K562 (cell line): ENCODE data around the gene USP5. TPM values are rescaled to one million over a fixed set of nuclear protein-coding genes. Genes with fewer than 3 reads are reported as not detected.

ENCODE experiments used
- CSDE1 ChIP-seq, 2 experiments: fragments of 450-650 bp; IDR thresholded peaks; 2 replicates each; pipeline ENCODE4 v1.6.1; 2016; ENCODE audit warnings: mild to moderate bottlenecking in 1 of 2
- DDX20 ChIP-seq: fragments of 450-650 bp; IDR thresholded peaks from 2 replicates; pipeline ENCODE4 v1.6.1; 2016; ENCODE audit warnings: missing genetic modification characterization, low read depth, mild to moderate bottlenecking, missing compliant biosample characterization, moderate library complexity
- GTF2E2 ChIP-seq: fragments of 200-800 bp; sonication (Bioruptor generic); IDR thresholded peaks from 2 replicates; pipeline ENCODE4 v1.6.1; 2016; ENCODE audit warnings: missing genetic modification characterization, missing compliant biosample characterization
- KDM5B ChIP-seq: fragments of 200-600 bp; sonication (generic); IDR thresholded peaks from 2 replicates; pipeline ENCODE4 v1.6.1; 2012; ENCODE audit warnings: low read depth, mild to moderate bottlenecking, moderate library complexity, low read length, control low read depth, inconsistent platforms; ENCODE audit not compliant: insufficient replicate concordance
- MBD2 ChIP-seq: sonication (generic); IDR thresholded peaks from 2 replicates; pipeline ENCODE4 v1.6.1; 2016; ENCODE audit warnings: low read depth, borderline replicate concordance
- PCBP2 ChIP-seq: fragments of 200-400 bp; formaldehyde crosslinking; IDR thresholded peaks from 2 replicates; pipeline ENCODE4 v1.6.1; 2018; ENCODE audit warnings: low read length, low read depth, mild to moderate bottlenecking, moderate library complexity; ENCODE audit not compliant: poor library complexity, severe bottlenecking
- RAD51 ChIP-seq: fragments of 450-650 bp; IDR thresholded peaks from 2 replicates; pipeline ENCODE4 v1.7.1; 2016; ENCODE audit warnings: low read depth, mild to moderate bottlenecking, borderline replicate concordance
- RBM25 ChIP-seq: fragments of 200-400 bp; formaldehyde crosslinking; IDR thresholded peaks from 2 replicates; pipeline ENCODE4 v1.6.1; 2018; ENCODE audit warnings: low read length, low read depth, moderate library complexity; ENCODE audit not compliant: severe bottlenecking
- SIRT6 ChIP-seq: IDR thresholded peaks from one replicate; pipeline ENCODE4 v1.6.1; 2012; ENCODE audit warnings: low read depth, mild to moderate bottlenecking, control low read depth, inconsistent platforms, low read length, moderate library complexity
- SMAD4 ChIP-seq: fragments of 250-450 bp; sonication (Bioruptor Pico); conservative IDR thresholded peaks from 2 replicates; pipeline ENCODE4 v1.8.0; 2021; ENCODE audit warnings: inconsistent platforms, mild to moderate bottlenecking, moderate library complexity
- ZFP36 ChIP-seq: fragments of 150-350 bp; IDR thresholded peaks from 2 replicates; pipeline ENCODE4 v1.6.1; 2018; ENCODE audit warnings: low read length, low read depth; ENCODE audit not compliant: partially characterized antibody
- ZKSCAN3 ChIP-seq: fragments of 250-450 bp; sonication (Bioruptor Pico); IDR thresholded peaks from 2 replicates; pipeline ENCODE4 v1.4.0; 2020
- ZNF76 ChIP-seq: fragments of 250-450 bp; sonication (Bioruptor Pico); IDR thresholded peaks from 2 replicates; pipeline ENCODE4 v1.4.0; 2020; ENCODE audit warnings: mild to moderate bottlenecking, moderate library complexity, borderline replicate concordance
- polyA plus RNA-seq, 8 experiments: library from polyadenylated mRNA; depleted of rRNA in 4 of 8; stranded (reverse) in 5 of 8; unstranded in 3 of 8; fragments of >200 nt; fragmentation: Nextera tagmentation in 2 of 8; fragmentation: Illumina TruSeq in 1 of 8; extraction: Ambion mirVana in 2 of 8; extraction: Trizol in 1 of 8; gene quantifications; 2 replicates each; pipeline versions ENCODE4 v1.2.1 to v1.2.3, GENCODE V29; 2011 to 2014; ENCODE audit warnings: inconsistent platforms in 1 of 8, missing spikeins in 1 of 8
- total RNA-seq, 7 experiments: library from RNA; depleted of rRNA in 6 of 7; stranded (reverse); fragments of >200 nt in 6 of 7; fragmentation: Illumina TruSeq in 2 of 7; extraction: Trizol in 2 of 7; gene quantifications; 2 replicates each; pipeline versions ENCODE4 v1.2.1 to v1.2.3, GENCODE V29; 2011 to 2021; ENCODE audit warnings: low replicate concordance in 1 of 7
- TF ChIP-seq, protein P1 (sequence below): sonication (generic); formaldehyde crosslinking; IDR thresholded peaks from 2 replicates; pipeline ENCODE4 v1.8.0; 2022; ENCODE audit warnings: mild to moderate bottlenecking, missing genetic modification reagents
- TF ChIP-seq, protein P2 (sequence below): fragments of 450-650 bp; IDR thresholded peaks from 2 replicates; pipeline ENCODE4 v1.6.1; 2016; ENCODE audit warnings: antibody characterized with exemption

Gene USP5
- total and polyA plus RNA-seq, 9 of the 15 experiments (the other 6 are each of a cell fraction or from before 2014, with no cell fraction given), result 1.4 to 107 (median 48.6) TPM

DNA sequence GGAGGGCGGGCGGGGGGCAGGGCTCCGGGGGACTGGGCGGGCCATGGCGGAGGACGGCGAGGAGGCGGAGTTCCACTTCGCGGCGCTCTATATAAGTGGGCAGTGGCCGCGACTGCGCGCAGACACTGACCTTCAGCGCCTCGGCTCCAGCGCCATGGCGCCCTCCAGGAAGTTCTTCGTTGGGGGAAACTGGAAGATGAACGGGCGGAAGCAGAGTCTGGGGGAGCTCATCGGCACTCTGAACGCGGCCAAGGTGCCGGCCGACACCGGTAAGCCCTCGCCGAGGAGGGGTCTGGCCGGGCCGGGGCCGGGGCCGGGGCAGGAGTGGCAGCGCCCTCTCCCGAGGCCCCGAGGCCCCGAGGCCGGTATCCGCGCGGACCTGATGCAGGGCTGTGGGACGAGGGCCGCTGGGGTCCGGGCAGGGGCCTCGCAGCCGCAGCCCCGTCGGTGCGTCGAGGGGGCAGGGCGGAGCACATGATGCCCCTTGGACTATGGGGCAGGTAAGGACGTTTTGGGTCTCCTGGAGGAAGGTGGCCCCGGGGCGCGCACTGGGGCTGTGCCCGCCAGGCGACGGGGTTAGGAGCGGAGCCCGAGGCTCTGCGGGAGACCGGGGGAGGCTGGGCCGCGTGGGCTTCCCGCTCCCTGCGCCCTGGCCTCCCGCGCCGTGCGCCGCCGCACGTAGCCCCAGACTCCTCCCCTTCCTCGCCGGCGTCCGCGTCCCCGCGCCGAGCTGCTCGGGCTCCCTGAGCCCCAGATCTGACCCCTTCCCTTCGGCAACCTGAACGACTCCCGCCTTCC, 15.7 kb downstream of the USP5 start, which contains the start of gene TPI1 (continued):
- TF ChIP-seq, protein P1, sequence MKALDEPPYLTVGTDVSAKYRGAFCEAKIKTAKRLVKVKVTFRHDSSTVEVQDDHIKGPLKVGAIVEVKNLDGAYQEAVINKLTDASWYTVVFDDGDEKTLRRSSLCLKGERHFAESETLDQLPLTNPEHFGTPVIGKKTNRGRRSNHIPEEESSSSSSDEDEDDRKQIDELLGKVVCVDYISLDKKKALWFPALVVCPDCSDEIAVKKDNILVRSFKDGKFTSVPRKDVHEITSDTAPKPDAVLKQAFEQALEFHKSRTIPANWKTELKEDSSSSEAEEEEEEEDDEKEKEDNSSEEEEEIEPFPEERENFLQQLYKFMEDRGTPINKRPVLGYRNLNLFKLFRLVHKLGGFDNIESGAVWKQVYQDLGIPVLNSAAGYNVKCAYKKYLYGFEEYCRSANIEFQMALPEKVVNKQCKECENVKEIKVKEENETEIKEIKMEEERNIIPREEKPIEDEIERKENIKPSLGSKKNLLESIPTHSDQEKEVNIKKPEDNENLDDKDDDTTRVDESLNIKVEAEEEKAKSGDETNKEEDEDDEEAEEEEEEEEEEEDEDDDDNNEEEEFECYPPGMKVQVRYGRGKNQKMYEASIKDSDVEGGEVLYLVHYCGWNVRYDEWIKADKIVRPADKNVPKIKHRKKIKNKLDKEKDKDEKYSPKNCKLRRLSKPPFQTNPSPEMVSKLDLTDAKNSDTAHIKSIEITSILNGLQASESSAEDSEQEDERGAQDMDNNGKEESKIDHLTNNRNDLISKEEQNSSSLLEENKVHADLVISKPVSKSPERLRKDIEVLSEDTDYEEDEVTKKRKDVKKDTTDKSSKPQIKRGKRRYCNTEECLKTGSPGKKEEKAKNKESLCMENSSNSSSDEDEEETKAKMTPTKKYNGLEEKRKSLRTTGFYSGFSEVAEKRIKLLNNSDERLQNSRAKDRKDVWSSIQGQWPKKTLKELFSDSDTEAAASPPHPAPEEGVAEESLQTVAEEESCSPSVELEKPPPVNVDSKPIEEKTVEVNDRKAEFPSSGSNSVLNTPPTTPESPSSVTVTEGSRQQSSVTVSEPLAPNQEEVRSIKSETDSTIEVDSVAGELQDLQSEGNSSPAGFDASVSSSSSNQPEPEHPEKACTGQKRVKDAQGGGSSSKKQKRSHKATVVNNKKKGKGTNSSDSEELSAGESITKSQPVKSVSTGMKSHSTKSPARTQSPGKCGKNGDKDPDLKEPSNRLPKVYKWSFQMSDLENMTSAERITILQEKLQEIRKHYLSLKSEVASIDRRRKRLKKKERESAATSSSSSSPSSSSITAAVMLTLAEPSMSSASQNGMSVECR (CRISPR knock-in tag), result peak; percentile 72
- TF ChIP-seq GTF2E2 (tag) (peak; percentile 95), SMAD4 (CRISPR knock-in tag) (no peak; the same call in 1 of the 2 replicates), DDX20 (no peak), SIRT6 (no peak), KDM5B (peak; percentile 98), RAD51 (no peak), PCBP2 (peak; percentile 43), RBM25 (no peak), ZNF76 (CRISPR knock-in tag) (no peak), MBD2 (peak; percentile 67; the same call in 1 of the 2 replicates), ZKSCAN3 (no peak), ZFP36 (no peak), CSDE1 (IDR thresholded peaks at IDR 0.05) (peak in 1 of 2 experiments; percentile 39; a peak in 1 of 4 replicates)
- TF ChIP-seq, protein P2, sequence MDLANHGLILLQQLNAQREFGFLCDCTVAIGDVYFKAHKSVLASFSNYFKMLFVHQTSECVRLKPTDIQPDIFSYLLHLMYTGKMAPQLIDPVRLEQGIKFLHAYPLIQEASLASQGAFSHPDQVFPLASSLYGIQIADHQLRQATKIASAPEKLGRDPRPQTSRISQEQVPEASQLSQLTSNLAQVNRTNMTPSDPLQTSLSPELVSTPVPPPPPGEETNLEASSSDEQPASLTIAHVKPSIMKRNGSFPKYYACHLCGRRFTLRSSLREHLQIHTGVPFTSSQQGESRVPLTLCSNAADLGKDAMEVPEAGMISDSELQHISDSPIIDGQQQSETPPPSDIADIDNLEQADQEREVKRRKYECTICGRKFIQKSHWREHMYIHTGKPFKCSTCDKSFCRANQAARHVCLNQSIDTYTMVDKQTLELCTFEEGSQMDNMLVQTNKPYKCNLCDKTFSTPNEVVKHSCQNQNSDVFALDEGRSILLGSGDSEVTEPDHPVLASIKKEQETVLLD, result no peak
